Hippocampal formation (tissue), 2 donors: ENCODE results near the gene SPX.
A peak's percentile ranks its signal among the peaks of the same experiment; 100 is the strongest.

Experiments used
- DNase-seq, 2 donors: peaks; one replicate each; lab custom pipeline; 2025; lab: John Stamatoyannopoulos, UW

The SPX gene

GRCh38 chr12:21526053-21526452, at the start of gene SPX:
TSS of gene SPX (plus strand) at chr12:21526296. CDS start at chr12:21526473, 177 bp downstream.
- no peak for DNase-seq

DNA sequence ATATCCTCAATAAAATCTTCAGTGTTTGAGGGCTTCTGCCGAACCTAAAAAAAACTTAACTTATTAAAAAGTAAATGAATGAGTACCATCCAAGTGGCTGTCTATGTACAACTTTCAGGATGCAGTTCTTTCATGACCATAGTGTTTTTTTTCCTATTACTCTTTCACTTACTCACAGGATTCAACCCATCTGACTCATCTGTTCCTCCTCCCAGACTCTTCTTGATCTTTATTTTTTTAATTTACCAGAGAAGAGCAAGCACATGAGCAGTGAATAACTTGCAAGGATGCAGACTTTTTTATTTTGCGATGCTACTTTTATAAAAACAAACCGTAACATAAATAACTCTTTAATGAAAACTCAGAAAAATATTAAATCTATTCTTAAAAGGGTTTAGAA, 49.1 kb upstream of the SPX start:
- DNase-seq = no peak

DNA sequence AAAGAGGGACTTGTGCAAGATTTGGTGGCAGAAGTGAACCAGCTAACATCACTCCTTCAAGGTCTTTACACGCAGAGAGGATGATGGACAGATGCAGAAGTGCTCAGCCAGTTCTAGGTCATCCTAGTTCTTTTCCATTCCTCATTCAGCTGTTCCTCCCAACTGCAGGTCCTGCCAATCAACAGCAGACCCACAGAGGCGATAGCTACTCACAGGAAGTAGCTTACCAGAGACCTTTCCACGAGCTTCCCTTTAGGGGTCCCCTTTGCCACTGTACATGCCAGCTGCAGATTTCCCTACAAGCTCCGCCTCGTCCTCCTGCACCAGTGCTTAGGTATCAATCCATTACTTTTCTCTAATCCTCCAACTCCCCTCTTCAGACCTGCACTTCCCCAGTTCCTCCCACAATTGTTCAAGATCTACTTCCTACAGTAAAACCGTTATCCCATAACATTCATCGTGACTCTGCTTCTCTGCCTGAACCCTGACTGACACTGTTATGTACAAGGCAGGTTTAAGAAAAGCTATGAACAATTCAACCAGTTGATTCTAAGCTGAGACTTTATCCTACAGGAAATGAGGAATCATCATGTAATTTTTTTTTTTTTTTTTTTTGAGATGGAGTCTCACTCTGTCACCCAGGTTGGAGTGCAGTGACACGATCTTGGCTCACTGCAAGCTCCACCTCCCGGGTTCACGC, 47.2 kb upstream of the SPX start:
- no peak for DNase-seq

- no peak for DNase-seq
Measured at GRCh38 chr12:21483531-21483930, 42.6 kb upstream of the SPX start.

- DNase-seq = no peak
Measured at GRCh38 chr12:21485998-21486397, 40.1 kb upstream of the SPX start.

- DNase-seq = no peak
Measured at GRCh38 chr12:21499765-21500164, 26.3 kb upstream of the SPX start.

DNA sequence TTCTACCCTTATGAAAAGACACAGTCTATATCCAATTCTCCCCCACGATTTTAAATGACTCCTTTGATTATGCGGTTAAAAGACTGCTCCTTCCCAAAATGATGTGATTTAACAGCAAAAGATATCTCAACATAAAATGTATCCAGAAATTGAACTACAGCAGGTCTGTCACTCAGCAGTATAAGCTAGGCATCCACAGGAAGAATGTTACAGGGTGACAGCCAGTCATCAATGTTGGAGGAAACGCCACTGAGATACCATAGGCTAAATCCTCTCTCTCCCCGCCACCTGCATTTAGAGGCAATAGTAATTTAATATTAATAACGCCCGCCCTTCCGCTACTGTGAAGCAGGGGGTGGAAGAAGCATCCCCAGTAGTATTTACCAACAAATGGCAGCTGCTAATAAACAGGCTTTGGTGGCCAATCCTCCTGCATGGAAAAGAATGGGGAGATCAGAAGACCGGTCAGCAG, 25.3 kb upstream of the SPX start:
- no peak for DNase-seq

GRCh38 chr12:21501258-21502163, 24.6 kb upstream of the SPX start, which contains the start of the genes GOLT1B and RECQL:
TSS of gene GOLT1B (plus strand) at chr12:21501789. CDS start at chr12:21501924, 135 bp downstream.
TSS of gene RECQL (minus strand) at chr12:21501635. CDS start at chr12:21499570, 2,065 bp downstream.
- peak; percentile 90 to 98 for DNase-seq

DNA sequence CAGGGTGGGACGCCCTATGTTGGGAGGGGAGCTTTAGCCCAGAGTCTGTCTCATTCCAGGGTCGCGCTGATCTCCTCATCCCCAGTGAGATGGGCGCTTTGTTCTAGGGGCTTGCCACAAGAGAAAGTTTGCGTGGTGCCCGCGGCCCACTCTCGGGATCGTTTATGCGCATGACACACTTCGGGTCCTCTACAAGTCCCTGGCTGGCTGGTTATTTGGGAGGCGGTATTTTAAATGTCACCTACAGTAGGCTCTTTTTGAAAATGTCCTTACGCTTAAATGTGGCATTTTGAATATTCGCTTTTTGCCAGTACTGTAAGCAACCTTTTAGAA, 24.0 kb upstream of the SPX start:
- DNase-seq = no peak

- no peak for DNase-seq
Measured at GRCh38 chr12:21502872-21503271, 23.2 kb upstream of the SPX start.

GRCh38 chr12:21505888-21506287, 20.2 kb upstream of the SPX start:
- DNase-seq = no peak

DNA sequence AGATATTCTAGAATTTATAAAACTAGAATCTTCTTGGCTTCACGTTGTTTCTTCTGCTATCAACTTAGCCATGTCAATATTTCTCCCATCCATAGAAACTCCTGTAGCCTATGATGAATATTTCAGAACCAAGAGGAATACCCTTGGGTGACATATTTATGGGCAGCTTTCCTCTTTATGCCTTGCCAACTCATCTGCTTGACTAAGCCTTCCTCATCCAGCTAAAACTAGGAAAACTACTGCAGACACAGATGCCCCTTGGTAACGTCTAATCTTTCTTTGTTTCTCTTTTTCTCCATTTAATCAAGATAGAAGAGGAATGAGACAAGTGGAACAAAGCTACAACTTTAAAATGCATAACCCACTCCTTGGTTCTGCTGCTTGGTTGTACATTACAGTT, 18.2 kb upstream of the SPX start:
- no peak for DNase-seq

GRCh38 chr12:21509768-21510167, 16.3 kb upstream of the SPX start:
- DNase-seq = no peak

DNA sequence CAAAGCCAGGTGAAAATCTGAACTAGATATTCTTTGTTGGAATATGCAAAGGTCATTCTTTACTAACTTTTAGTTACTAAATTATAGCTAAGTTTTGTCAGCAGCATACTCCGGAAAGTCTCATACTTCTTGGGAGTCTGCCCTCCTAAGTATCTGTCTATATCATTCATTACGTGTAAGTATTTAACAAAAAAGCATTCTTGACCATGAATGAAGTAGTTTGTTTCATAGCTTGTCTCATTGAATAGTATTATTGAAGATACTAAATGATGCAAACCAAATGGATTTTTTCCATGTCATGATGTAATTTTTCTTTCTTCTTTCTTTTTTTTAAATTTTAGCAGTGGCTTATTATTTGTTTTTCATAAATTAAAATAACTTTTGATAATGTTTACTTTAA, 9.8 kb upstream of the SPX start:
- DNase-seq = no peak

- DNase-seq = no peak
Measured at GRCh38 chr12:21518451-21518850, 7.6 kb upstream of the SPX start.

DNA sequence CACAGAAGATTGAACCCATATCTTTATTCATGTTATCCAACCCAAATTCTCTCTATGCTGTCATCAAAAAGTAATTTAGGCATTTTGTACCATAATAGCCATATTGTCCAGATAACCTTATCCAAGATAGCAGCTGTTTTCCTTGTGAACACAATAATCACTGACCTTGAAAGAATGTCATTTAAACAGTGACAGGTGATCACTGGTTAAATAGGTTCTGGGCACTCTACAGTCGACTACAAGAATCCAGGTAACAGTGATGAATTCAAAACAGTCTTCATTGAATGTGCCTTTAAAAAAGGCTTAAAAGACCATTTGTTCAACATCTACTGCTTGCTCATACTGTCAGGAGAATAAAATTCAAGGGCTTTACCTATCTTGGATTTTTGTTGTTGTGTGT, 4.6 kb upstream of the SPX start:
- no peak for DNase-seq

DNA sequence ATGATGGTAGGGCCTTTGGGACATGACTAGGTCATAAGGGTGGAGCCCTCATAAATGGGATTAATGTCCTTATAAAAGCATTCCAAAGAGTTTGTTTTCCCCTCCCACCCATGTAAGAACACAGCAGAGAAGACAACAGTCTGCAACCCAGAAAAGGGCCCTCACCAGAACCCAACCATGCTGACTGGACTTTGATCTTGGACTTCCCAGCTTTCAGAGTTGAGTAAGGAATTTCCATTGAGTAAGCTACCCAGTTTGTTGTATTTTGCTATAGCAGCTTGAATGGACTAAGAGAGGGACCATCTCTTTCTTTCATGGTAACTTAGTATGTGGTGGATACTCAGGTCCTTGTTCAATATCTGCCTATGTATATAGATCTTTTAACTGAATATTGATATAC, 2.9 kb upstream of the SPX start:
- no peak for DNase-seq

GRCh38 chr12:21526721-21527345, 737 bp downstream of the SPX start:
- DNase-seq = no peak

- DNase-seq = peak; percentile 28 to 61
Measured at GRCh38 chr12:21527451-21528180, 1.5 kb downstream of the SPX start.

DNA sequence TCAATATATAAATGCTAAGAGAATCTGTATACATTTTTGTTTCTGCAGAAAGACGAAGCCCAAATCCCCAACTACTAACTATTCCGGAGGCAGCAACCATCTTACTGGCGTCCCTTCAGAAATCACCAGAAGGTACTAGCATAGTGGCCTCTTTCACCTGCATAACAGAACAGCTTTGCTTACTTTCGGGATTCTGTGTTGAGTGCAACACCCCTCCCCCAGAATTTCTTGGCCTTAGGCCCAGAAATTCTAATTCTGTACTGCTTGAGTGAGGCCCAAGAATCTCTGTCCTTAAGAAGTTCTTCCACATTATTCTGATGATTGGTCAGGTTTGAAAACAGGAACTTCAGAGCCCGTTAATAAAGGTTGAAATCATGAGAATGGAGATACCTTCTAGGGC, 2.9 kb downstream of the SPX start:
- no peak for DNase-seq

DNA sequence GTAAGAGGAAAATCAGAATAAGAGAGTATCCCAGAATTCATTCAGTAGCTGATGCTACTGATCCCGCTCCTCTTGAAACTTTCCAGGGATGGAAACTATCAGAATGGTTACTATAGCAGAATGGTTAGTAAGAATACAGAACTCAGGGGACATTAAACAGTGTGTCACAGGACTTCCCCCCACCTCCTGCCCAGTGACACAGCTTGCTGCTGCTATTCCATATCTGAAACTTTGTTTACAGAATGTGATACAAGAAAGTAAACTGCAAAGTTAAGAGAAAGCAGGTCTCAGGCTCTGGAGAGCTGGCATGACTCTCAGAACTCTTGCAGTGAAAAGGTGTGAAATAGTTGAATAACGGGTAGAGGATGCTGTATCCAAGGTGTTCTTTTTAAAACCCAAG, 3.4 kb downstream of the SPX start:
- no peak for DNase-seq
